GM19035 (cell line): ENCODE measurements around the gene AKT1.

Experiments
- ATAC-seq: cut with Tn5 transposase; IDR thresholded peaks from one replicate; pipeline ENCODE4 v1.9.1; 2021; ENCODE audit not compliant: unreplicated experiment

Gene AKT1

DNA sequence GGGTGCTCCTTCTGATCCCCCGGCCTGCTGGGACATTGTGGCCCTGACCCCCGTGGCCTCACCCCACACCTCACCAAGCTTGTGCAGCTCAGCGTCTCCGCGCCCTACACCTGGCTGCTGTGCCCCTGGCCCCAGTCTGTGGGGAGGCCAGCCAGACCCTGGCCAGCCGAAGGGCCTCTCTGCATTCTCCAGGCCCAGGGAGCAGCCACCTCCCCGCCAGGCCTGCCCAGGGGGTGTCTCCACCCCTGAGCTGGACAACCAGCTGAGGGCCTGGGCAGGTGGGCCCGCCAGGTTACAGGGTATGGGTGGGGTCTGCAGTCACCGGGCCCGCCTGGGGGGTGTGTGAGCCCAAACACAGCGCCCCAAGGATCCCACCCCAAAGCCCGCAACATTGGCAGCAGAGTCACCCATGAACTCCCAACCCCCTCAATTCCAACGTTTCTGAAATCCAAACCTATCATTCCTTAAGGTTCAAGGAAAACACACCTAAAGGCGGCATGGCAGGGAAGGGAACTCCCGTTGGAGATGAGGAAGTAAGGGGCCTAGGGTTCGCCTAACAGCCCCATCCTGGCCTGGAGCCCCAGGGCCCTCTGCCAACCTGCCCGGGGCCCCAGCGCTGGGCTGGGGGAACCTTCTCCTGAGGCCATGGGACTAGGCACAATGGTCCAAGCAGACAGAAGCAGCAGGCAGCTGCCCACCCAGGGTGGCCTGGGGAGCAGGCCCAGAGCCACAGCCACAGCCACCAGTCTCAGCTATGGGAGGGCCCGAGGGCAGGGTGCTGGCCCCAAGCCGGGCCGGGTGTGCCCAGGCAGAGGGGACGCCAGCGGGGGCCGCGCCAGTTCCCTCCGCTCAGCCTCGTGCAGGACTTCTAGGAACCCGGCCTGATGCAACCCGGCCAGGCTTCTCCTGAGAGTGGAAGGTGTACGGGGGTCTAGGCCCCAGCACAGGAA is 8.5 kb downstream of the AKT1 start:
- no peak for ATAC-seq

DNA sequence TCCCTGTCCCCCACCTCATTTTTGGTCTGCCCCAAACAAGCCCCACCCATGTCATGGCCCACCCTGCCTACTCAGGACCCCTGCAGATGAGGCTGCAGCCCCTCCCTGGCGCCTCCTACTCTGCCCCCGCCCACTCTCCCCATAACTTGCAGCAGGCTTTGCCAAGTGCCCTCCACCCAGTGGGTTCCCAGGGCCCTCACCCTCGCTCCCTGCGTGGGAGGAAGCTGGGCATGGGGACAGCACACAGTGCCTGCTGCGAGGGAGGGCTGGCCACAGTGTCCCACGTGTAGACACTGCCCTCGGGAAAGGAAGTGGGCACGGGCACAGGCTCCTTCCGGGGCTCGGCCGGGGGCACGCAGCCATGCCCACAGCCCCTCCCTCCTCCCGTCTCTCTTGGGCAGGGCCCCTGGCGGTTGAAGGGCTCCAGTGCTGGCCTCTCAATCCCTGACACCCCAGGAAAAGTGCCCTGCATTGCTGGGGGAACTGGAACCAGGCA is 9.4 kb downstream of the AKT1 start:
- no peak for ATAC-seq

DNA sequence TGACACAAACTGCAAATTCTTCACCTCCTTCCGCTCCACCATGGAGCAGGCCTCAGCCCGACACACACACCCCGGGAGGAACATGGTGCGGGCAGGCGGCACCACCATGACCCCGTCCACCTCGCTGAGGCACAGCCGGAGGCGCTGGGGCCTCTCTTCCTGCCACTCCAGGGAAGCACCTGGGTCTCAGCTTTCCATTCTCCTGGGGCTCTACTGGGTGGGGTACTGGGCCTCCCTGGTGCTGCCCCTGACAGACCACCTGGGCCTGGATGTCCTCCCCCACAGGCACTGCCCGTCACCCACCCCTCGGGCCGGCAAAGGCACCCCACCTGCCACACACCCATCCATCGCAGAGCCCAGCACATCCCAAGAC is 9.9 kb downstream of the AKT1 start:
- no peak for ATAC-seq

DNA sequence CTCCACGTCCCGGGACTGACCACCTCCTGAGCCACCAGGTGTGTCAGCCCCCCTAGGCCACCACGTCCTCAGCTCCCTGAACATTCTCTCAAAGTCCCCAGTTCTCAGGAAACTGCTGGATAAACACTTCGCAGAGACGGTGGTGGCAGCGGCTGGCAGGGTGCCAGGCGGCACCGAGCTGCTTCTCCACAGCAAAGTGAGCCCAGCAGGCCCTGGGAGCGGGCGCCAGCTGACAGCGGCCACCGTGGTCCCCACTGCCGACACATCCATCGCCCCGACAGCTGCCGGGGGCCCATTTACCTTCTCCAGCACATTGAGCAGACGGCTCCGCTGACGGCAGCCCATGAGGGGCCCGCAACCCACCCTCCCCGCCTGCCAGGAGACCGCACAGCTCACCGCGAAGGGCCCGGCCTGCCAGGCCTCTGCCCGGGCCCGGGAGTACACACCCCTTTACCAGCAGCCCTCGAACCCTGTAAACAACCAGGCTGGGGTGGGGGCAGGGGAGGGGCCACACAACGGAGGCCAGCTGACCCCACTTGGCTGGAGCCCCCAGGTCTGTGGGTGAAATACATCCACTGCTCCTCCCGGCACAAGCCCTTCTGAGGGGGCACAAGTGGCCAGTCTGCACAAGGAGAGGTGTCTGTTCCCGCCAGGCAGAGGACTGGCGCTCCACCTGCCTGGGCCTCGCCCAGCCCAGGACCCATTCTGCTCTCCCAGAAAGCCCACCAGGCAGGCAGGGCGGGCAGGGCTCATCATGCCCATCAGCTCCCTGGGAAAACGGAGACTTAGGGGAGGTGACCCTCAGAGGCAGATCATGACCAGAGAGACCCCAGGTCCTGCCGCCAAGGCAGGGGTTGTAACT is 10.5 kb downstream of the AKT1 start:
- no peak for ATAC-seq

DNA sequence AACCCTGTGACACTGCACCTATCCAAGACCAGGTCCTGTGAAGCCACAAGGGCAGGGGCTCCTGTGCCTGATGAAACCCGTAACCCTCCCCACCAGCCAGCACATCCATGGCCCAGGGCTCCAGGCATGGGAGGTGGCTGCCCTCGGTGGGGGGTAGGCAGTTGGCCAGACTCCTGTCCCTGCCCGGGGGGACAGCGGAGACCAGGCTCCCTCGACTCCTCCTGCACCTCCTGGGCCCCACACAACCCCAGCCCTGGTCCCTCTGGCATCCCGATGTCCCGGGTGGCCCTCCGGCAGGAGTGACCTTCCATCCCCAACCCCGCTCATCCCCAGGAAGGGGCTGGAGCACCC is 11.4 kb downstream of the AKT1 start:
- ATAC-seq = no peak

DNA sequence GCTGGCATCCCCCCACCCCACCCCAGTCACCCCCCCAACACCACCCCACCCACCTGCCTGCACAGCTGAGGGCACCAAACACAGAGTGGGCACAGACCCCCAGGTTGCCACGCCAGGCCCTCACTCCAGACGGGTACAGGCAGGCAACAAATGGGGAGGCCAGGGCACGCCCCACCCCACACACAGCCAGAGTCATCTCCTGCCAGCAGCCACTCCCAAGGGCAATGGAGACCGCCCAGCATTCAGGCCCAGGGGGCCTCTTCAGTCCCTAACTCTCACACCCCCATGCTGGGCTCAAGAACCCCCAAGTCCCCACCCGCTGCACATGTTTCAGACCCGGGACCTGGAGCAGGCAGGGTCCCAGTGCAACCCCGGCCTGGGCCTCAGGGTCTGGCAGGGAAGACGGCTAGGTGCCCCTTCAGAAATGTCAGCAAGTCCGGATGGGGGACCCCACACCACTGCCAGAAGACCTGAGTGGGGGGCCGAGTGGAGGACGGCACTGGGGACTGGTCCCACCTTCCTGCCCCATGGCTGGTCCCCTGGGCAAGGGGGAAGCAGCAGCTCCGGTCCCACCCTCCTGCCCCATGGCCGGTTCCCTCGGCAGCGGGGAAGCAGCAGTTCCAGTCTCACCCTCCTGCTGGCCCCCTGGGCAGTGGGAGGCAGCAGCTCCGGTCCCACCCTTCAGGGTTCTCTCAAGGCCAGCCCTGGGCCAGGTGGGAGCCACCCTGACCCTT is 11.9 kb downstream of the AKT1 start:
- no peak for ATAC-seq

DNA sequence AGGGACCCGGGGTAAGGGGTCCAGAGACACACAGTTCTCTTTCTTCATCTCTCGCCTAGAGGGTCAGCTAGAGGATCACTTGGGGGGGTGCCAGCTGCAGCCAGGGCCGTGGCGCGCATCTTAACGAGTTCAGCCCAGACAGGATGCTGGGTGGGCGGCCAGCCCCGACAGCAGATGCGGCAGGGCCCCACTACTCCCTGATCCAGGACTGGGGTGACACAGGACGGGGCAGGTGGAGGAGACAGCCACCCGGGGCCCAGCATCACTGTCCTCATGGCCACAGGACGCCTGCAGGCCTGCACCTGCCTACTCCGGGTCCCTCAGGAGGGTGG is 12.8 kb downstream of the AKT1 start:
- no peak for ATAC-seq

DNA sequence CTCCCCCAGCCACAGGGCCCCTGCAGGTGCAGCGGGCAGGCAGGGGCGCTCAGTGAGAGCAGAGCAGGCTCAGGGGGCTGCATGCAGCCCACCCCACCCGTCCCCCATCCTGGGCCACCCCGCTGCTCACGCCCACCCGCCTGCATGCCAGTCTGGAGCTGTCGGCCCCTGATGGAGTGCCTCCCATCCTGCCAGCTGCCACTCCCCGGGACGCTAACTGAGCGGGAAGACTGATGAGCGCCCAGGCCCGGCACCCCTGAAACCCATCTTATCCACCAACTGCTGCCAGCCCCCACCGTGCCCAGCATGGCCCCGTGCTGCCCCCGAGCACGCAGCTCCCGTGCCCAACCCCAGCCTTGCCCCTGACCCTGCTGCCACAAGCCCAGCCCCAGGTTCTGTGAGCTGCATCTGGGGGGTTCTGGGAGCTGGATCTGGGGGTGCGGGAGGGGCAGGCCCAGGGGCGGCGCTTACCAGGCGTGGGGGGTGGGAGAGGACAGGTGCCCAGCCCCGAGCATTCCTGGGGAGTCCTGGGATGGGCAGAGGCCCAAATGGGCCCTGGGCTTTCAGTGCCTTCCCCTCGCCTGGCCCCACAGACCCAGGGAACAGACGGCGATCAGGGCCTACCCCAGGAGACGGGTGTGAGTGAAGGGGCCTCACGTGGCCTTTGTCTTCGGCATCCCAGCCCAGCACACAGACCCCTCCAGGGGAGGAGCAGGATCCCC is 13.3 kb downstream of the AKT1 start:
- ATAC-seq = no peak

DNA sequence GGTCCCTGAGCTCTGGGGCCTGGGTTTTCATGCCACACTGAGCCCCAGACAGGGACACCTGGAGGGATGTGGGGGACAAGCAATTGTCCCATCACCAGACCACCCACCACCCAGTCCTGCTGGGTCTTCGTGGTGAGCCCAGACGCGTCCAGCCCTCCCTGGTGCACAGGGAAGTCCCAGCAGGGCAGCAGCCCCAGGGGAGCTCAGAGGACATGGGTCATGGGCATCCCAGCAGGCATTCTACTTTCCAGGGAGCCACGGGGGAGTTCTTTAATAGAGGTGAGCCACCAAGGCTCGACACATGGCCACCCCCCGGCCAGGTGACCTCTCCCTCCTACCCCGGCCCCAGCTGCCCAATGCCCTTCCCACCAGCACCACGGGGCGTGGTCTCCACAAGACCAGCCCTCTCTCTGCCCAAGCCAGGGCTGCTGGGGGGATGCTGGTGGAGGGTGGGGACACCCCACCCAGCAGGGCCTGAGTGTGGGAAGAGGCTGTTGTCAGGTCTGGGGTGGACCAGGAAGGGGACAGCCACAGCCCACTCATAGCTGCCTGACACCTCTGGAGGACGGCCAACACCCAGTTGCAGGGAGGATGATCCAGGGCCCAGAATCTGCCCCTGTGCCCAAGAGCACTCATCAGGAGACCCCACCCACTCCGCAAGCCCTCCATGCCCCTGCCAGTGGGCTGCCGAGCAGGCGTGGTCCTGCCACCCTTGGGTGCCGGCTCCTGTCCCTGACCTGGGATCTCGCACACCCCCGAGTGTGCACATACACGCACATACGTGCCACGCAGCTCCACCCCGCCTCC is 14.1 kb downstream of the AKT1 start:
- ATAC-seq = no peak

DNA sequence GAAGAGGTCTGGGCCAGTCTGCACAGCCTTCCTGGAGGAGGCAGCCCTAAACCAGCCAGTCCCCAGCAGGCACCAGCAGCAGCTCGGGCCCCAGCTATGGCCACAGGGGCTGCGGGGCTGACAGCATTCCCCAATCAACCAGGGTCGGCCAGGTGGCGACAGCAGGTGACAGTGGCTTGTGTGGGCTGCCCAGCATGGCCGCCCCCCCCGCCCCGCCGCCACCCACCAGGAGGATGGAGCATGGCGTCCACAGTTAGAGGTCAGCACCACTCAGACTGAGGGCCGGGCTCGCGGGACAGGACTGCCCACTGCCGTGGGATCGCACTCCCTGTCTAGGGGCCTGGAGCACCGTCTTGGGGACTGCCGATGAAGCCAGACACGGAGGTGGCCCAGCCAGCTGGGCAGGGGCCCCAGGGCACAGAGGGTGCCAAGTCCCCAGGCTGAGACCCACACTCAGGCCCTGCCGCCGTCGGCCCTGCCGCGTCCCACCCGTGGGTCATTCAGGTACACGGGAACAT is 15.0 kb downstream of the AKT1 start:
- no peak for ATAC-seq

DNA sequence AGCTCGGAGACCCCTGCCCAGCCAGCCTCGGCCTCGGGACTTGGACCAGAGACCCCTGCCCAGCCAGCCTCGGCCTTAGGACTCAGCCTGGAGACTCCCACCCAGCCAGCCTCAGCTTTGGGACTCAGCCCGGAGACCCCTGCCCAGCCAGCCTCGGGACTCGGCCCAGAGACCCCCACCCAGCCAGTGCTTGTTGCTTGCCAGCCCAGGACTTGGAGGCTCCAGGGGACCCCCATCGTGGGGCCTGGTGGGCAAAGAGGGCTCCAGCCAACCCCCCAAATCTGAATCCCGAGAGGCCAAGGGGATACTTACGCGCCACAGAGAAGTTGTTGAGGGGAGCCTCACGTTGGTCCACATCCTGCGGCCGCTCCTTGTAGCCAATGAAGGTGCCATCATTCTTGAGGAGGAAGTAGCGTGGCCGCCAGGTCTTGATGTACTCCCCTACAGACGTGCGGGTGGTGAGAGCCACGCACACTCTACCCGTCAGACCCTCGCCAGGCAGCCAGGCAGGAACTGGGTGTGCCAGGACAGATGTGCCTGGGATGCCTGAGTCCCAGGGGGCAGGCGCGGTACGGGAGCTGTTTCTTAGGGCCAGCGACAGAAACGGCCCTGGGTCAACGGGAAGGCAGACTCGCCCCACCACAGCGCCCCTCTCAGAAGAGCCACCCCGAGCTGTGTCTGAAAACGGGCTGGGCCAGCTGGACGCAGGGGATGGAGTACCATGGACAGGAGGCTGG is 15.6 kb downstream of the AKT1 start:
- ATAC-seq = no peak

DNA sequence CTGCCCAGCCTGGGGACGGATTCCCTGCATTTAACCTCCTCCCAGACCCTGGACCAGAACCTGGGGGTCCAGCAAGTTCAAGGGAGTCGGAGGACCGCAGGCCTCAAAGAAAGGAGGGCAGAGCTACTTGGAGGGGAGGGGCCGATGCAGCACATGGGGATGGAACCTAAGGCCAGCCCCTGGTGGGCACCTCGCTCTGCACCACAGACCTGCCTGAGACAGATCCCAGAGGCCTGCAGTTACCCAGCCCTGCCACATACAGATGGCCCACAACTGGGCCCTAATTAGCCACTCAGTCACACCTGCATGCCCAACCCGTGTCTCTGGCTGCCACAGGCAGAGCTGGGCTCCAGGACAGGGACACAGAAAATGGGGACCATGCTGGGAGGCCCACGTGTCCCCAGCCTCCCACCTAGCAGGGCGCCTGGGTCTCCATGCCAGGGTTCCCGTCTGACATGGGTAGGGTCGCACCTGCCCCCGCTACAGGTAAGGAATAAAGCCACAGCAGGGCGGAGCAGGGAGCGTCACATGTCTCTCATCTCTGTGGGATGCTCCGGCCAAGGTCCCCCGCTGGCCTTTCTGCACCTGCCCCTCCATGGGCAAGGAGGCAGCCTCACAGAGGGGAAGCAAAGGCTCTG is 16.7 kb downstream of the AKT1 start:
- no peak for ATAC-seq

DNA sequence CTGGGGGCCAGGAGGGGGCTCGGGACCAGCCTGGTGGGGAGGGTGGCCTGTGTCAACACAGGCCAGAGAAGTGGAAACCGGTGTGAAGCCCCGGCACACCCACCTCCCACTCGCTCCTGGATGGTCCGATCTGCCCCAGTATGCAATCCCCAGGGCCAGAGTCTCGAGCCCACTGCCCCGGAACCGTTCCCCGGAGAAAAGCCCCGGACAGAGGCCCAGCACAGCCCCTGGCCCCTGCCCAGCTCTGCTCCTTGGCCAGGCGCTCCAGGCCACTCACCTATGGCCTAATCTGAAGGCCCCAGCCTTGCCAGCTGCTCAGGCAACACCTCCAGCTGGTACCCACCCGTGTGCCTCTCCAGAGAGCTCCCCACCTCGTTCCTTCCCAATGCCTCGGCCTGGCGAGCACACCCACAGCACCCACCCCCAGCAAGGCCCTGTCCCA is 17.7 kb downstream of the AKT1 start:
- ATAC-seq = no peak

DNA sequence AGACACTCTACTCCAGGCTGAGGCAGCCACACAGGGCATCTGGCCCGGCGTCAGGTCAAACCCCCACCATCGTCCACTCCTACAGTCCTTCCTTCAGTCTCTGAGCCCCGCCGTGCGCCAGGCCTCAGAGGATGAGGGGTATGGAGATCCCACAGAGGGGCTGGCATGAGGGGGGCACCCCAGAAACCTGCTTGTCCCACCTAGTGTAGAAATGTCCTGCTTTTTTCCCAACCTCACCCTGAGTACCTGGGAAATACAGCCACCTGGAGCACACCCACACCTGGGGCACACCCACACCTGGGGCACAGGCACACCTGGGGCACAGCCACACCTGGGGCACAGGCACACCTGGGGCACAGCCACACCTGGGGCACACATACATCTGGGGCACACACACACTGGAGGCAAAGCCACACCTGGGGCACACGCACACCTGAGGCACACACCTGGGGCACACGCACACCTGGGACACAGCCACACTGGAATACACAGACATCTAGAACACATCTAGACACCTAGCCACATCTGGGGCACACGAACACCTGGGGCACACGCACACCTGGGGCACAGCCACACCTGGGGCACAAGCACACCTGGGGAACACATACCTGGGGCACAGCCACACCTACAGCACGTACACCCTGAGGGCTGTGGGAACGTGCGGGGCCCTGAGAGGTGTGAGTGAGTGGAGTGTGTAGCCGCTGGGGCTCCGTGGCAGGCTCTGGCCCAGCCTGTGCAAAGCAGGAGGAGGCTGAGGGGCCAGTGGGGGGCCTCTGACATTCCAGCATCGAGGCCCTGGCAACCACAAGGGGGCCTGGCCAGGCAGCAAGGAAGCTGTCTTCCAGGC is 18.4 kb downstream of the AKT1 start:
- ATAC-seq = no peak

DNA sequence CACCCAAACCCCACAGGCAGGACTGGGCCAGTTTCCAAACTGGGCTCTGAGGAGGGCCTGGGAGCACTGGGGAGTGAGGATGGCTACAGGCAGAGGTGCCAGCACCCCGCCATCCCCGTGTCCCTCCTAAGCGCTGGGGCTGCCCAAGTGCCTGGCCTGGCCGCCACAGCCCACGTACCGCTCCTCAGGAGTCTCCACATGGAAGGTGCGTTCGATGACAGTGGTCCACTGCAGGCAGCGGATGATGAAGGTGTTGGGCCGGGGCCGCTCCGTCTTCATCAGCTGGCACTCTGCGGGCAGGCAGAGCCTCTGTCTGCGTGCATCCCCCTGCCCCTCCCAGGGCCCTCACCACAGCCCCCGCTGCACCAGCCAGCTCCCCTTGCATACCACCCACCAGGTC is 19.1 kb downstream of the AKT1 start:
- no peak for ATAC-seq

DNA sequence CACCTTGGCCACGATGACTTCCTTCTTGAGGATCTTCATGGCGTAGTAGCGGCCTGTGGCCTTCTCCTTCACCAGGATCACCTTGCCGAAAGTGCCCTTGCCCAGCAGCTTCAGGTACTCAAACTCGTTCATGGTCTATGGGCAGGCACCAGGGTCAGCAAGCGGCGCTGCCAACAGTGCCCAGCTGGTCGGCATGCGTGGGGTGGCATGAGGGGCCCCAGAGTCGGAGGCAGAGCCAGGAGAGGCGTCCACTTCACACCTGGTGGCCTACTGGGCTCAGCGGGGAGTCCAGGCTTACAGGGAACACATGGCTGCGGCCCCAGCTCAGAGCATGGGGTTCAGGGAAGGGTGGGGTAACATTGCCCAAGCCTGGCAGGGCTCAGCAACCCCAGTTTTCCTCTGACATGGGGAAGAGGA is 20.5 kb downstream of the AKT1 start:
- ATAC-seq = no peak

DNA sequence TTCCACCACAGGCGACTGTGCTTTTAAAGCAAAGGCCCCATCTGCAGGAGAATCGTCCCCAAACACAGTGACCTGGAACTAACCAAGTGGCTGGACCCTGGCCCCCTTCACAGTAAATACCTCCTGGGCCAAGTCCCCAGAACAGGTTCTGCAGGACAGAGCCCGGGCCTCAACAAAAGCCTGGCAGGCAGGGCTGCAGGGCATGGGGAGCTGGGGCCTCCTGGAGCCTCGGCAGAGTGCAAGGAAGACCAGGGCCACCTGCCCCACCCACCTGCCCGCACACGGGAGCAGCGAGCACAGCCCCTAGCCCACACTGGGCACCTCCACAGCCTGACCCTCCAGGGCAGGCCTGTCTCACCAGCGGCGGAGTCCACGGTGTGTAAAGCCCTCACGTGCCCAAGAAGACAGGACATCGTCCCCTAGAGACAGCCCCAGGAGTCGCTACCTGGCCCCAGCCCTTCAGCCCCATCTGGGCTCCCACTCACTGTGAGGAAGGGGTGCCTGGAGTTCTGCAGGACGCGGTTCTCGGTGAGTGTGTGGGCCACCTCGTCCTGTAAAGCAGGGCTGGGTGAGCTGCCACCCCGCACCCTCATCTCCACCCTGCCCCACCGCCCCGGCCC is 21.0 kb downstream of the AKT1 start:
- no peak for ATAC-seq
